GM12873 (cell line): ENCODE data around the gene NLGN2.

Source experiments
- CTCF ChIP-seq: IDR thresholded peaks from 2 replicates; pipeline ENCODE4 v1.5.1; 2012; ENCODE audit warnings: low read depth, mild to moderate bottlenecking, moderate library complexity, low read length, control low read depth; ENCODE audit not compliant: insufficient read depth; ENCODE audit errors: missing control alignments

Gene NLGN2

DNA sequence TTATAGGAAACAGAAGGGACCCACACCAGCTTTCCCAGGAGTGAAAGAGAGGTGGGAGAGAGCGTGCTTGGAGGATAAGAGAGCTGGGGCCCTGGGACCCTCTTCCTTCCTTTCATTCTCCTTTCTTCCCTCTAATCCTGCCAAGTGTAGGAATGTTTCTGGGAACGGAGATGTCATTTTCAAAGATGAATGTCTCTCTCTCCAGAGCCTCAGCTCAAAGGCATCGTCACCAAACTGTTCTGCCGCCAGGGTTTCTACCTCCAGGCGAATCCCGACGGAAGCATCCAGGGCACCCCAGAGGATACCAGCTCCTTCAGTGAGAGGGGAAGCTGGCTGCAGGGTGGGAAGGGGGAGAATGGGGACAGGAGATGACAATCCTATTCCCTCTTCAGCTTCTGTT, 33.6 kb downstream of the NLGN2 start:
- no peak for TF ChIP-seq CTCF

- TF ChIP-seq CTCF = no peak
Measured at GRCh38 chr17:7442142-7442541, 34.5 kb downstream of the NLGN2 start.

DNA sequence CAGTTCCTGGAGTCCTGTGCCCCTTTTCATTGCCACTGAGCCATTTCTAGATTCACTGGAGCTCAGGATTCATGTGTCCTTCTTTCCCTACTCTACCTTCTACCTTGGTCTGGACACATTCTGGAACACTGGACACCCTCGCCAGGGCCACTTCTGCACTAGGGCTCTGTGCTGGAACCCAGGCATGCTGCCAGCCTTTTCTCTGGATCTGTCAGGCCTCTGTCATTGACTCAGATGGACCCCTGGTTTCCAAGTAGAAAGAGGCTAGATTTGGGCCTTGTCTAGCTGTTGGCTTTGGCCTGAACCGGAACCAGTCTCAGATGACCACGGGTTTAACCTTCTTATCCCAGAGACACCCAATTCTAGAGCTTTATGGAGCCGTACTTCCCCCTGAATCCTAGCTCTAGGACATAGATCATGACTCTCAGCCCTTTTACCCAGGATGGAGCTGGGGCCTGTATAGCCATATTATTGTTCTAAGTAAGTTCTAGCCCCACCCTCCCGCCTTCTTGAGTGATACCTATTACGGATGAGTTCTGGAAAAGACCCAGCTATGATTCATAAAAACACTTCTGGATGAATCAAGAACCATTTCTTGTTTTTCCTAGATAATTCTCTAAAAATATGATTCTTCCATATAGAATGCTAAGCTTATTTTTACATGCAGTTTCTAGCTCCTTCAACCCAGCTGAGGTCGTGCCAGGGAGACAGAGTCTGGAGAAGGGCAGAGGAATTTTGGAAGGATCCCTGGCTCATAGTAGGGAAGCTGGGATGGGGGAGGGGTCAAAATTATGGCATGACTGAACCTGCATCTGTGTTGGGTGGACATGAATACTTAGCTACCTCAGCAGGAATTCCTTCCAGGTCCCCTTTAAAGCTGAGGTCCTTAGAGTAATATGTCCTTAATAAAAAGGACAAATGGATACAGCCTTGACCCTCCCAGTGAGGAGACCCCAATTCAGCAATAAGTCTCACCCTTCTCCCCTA, 36.1 kb downstream of the NLGN2 start:
- TF ChIP-seq CTCF = no peak

GRCh38 chr17:7444682-7445618, 37.3 kb downstream of the NLGN2 start, which contains the start of gene CHRNB1:
TSS of gene CHRNB1 (plus strand) at chr17:7445061. CDS start at chr17:7445128, 67 bp downstream.
- TF ChIP-seq CTCF = no peak

DNA sequence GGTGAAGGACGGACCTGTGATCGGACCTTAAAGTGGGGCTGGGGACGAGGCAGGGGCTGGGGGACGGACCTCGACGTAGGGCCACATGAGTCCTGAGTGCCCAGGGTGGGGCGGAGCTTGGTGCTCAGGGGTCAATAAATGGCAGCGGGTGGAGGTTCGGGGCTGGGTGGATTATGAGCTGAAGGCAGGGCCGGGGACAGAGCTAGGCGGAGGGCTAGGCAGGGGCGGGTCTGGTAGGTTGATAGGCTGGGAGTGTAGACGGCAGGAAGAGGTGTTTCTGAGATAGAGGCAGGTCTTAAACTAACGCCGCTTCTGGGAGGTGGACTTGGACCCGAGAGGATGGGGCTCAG, 37.9 kb downstream of the NLGN2 start:
- TF ChIP-seq CTCF = no peak

DNA sequence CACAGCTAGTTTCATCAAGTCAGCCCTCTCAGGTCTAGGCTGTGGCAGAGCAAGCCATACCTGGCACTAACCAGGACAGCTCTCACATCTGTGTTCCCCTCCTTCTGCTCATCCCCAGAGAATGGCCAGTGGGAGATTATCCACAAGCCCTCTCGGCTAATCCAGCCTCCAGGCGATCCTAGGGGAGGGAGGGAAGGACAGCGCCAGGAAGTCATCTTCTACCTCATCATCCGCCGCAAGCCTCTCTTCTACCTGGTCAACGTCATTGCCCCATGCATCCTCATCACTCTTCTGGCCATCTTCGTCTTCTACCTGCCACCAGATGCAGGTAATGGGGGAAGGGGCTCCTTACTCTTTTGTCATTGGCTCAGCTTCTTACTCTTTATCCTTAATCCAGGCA, 40.8 kb downstream of the NLGN2 start:
- TF ChIP-seq CTCF = no peak
